MM.1S (cell line): ENCODE results near the gene PLEKHA5.
"Not testable (repeated sequence)": the region's sequence is repeated elsewhere in the genome, so short reads cannot be mapped to it uniquely, and the experiment has no call there.

Experiments used
- DNase-seq: peaks from one replicate; pipeline ENCODE4 v3.0.0-alpha.2; 2015
- H2AFZ ChIP-seq: fragments of 300-600 bp; sonication (generic); 2 replicates; pipeline ENCODE4 v1.6.0; 2016; ENCODE audit warnings: antibody characterized with exemption, low read length
- H3F3A ChIP-seq: fragments of 300-600 bp; sonication (generic); 2 replicates; pipeline ENCODE4 v1.6.1; 2016; ENCODE audit warnings: mild to moderate bottlenecking, antibody characterized with exemption, low read length, moderate library complexity, mixed read lengths; ENCODE audit not compliant: insufficient read depth
- H3K27ac ChIP-seq: fragments of 300-600 bp; sonication (generic); 2 replicates; pipeline ENCODE4 v1.5.1; 2016; ENCODE audit warnings: mild to moderate bottlenecking, low read length
- H3K27me3 ChIP-seq: fragments of 300-600 bp; sonication (generic); replicated peaks from 2 replicates; pipeline ENCODE4 v1.6.0; 2016; ENCODE audit warnings: low read length; ENCODE audit not compliant: insufficient read depth
- H3K36me3 ChIP-seq: fragments of 300-600 bp; sonication (generic); replicated peaks from 2 replicates; pipeline ENCODE4 v1.6.1; 2016; ENCODE audit warnings: mild to moderate bottlenecking, low read length, mixed read lengths; ENCODE audit not compliant: insufficient read depth
- H3K4me1 ChIP-seq: fragments of 300-600 bp; sonication (generic); 2 replicates; pipeline ENCODE4 v1.6.1; 2016; ENCODE audit warnings: low read length, mixed read lengths
- H3K4me2 ChIP-seq: fragments of 300-600 bp; sonication (generic); 2 replicates; pipeline ENCODE4 v1.6.0; 2016; ENCODE audit warnings: low read depth, low read length
- H3K4me3 ChIP-seq: fragments of 300-600 bp; sonication (generic); 2 replicates; pipeline ENCODE4 v1.5.1; 2016; ENCODE audit warnings: low read length, mixed read lengths
- H3K79me2 ChIP-seq: fragments of 300-600 bp; sonication (generic); 2 replicates; pipeline ENCODE4 v1.6.1; 2016; ENCODE audit warnings: mixed run types, low read length, mixed read lengths
- H3K9ac ChIP-seq: fragments of 300-600 bp; sonication (generic); 2 replicates; pipeline ENCODE4 v1.6.1; 2016; ENCODE audit warnings: low read length, mixed read lengths
- H3K9me2 ChIP-seq: fragments of 300-600 bp; sonication (generic); replicated peaks from 2 replicates; pipeline ENCODE4 v1.6.1; 2016; ENCODE audit warnings: mild to moderate bottlenecking, low read length, mixed read lengths; ENCODE audit not compliant: insufficient read depth
- H3K9me3 ChIP-seq: fragments of 300-600 bp; sonication (generic); replicated peaks from 2 replicates; pipeline ENCODE4 v1.6.1; 2016; ENCODE audit warnings: mild to moderate bottlenecking, low read length, mixed read lengths; ENCODE audit not compliant: insufficient read depth
- H4K20me1 ChIP-seq: fragments of 300-600 bp; sonication (generic); 2 replicates; pipeline ENCODE4 v1.6.1; 2016; ENCODE audit warnings: mild to moderate bottlenecking, low read length, moderate library complexity, mixed read lengths; ENCODE audit not compliant: insufficient read depth
- CTCF ChIP-seq: fragments of 300-600 bp; sonication (generic); IDR thresholded peaks from 2 replicates; pipeline ENCODE4 v1.5.1; 2016; ENCODE audit warnings: antibody characterized with exemption, low read length, mixed read lengths
- EZH2 ChIP-seq: fragments of 300-600 bp; sonication (generic); optimal IDR thresholded peaks from 2 replicates; pipeline ENCODE3; 2017; ENCODE audit warnings: low read depth, mild to moderate bottlenecking, antibody characterized with exemption, low read length, mixed read lengths
- EZH2phosphoT487 ChIP-seq: fragments of 300-600 bp; sonication (generic); IDR thresholded peaks from 2 replicates; pipeline ENCODE4 v1.6.1; 2018; ENCODE audit warnings: antibody characterized with exemption, low read length

PLEKHA5 gene

DNA sequence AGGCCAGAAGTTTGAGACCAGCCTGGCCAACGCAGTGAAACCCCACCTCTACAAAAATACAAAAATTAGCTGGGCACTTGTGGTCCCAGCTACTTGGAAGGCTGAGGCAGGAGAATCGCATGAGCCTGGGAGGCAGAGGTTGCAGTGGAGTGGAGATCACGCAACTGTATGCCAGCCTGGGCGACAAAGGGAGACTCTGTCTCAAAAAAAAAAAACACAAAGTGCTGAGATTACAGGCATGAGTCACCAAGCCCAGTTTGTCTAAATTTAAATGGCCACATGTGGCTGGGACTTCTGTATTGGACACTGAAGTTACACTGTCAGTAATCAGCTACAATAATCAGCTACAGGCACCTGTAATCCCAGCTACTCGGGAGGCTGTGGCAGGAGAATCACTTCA, 208.9 kb downstream of the PLEKHA5 start:
- Histone ChIP-seq H3K4me3 (no peak overlapping the region), H3K27me3 (no peaks in the 10 kb centered on the region), H3F3A (no peaks in the 10 kb centered on the region), H3K79me2 (no peaks in the 10 kb centered on the region), H3K9me2 (no peaks in the 10 kb centered on the region), H2AFZ (no peak overlapping the region), H3K4me1 (no peaks in the 10 kb centered on the region), H3K27ac (no peak overlapping the region), H3K9me3 (no peaks in the 10 kb centered on the region), H4K20me1 (no peaks in the 10 kb centered on the region), H3K9ac (no peak overlapping the region), H3K36me3 (no peaks in the 10 kb centered on the region), H3K4me2 (no peak overlapping the region)
- DNase-seq = no peak
- TF ChIP-seq EZH2 = no peak
- no peak for TF ChIP-seq EZH2phosphoT487
- no peak for TF ChIP-seq CTCF

DNA sequence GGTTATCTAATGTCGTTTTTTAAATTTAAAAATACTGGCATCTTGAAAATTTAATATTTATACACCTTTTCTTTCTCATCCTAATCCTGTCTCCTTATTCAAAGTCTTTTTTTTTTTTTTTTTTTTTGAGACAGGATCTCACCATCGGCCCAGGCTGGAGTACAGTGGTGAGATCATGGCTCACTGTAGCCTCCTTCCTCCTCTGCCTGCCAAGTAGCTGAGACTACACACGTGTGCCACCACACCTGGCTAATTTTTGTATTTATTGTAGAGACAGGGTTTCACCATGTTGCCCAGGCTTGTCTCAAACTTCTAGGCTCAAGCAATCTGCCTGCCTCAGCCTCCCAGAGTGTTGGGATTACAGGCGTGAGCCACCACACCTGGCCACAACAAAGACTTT, 221.3 kb downstream of the PLEKHA5 start:
- not testable (repeated sequence) for H3K4me2 ChIP-seq, H3K9me2 ChIP-seq, H3K4me1 ChIP-seq

GRCh38 chr12:19351346-19351745, 221.8 kb downstream of the PLEKHA5 start:
- Histone ChIP-seq H3K9ac (no peak overlapping the region), H3K79me2 (no peaks in the 10 kb centered on the region), H3K36me3 (no peaks in the 10 kb centered on the region), H3K4me2 (no peak overlapping the region), H3K27me3 (no peaks in the 10 kb centered on the region), H3K4me3 (no peak overlapping the region), H3K9me3 (no peaks in the 10 kb centered on the region), H3K27ac (no peak overlapping the region), H4K20me1 (no peaks in the 10 kb centered on the region), H3K9me2 (no peaks in the 10 kb centered on the region), H3K4me1 (no peaks in the 10 kb centered on the region), H2AFZ (no peak overlapping the region), H3F3A (no peaks in the 10 kb centered on the region)
- no peak for TF ChIP-seq EZH2phosphoT487
- TF ChIP-seq EZH2 = no peak
- DNase-seq = no peak

More for the DNA sequence above, 221.3 kb downstream of the PLEKHA5 start:
- not testable (repeated sequence) for H3K9ac ChIP-seq, H3K79me2 ChIP-seq, DNase-seq, H3F3A ChIP-seq, H2AFZ ChIP-seq, H3K36me3 ChIP-seq, H4K20me1 ChIP-seq, H3K9me3 ChIP-seq, H3K27ac ChIP-seq, H3K27me3 ChIP-seq, H3K4me3 ChIP-seq

GRCh38 chr12:19369691-19370148, 240.2 kb downstream of the PLEKHA5 start:
- H3K9ac ChIP-seq = no peak overlapping the region
- no peak overlapping the region for H3K4me2 ChIP-seq
- H4K20me1 ChIP-seq = no peaks in the 10 kb centered on the region
- DNase-seq = no peak
- no peak overlapping the region for H2AFZ ChIP-seq
- H3K9me2 ChIP-seq = no peaks in the 10 kb centered on the region
- H3K4me3 ChIP-seq = no peak overlapping the region
- no peaks in the 10 kb centered on the region for H3K27me3 ChIP-seq
- no peak overlapping the region for H3K27ac ChIP-seq
- TF ChIP-seq EZH2phosphoT487 (no peak), CTCF (no peak), EZH2 (no peak)
- H3K4me1 ChIP-seq = no peaks in the 10 kb centered on the region
- H3K9me3 ChIP-seq = no peaks in the 10 kb centered on the region
- H3K79me2 ChIP-seq = no peaks in the 10 kb centered on the region
- H3F3A ChIP-seq = no peaks in the 10 kb centered on the region
- no peaks in the 10 kb centered on the region for H3K36me3 ChIP-seq
